Subcutaneous adipose tissue (tissue), 4 donors: ENCODE data around the gene SMIM41. TPM values are rescaled to one million over a fixed set of nuclear protein-coding genes. Genes with fewer than 3 reads are reported as not detected.

Experiments used
- total RNA-seq, 4 donors: library from RNA; depleted of rRNA; stranded (reverse); fragments of >200 nt; gene quantifications; one replicate each; pipeline ENCODE4 v1.1.0, GENCODE V29; 2016
- TF ChIP-seq, protein P1 (sequence below): fragments of 450-650 bp; IDR thresholded peaks from one replicate; pipeline ENCODE4 v1.5.1; 2016; ENCODE audit warnings: low read depth, mild to moderate bottlenecking, control low read depth, antibody characterized with exemption, moderate library complexity

The SMIM41 gene
- total RNA-seq, 4 donors from 2014 or later = not detected

DNA sequence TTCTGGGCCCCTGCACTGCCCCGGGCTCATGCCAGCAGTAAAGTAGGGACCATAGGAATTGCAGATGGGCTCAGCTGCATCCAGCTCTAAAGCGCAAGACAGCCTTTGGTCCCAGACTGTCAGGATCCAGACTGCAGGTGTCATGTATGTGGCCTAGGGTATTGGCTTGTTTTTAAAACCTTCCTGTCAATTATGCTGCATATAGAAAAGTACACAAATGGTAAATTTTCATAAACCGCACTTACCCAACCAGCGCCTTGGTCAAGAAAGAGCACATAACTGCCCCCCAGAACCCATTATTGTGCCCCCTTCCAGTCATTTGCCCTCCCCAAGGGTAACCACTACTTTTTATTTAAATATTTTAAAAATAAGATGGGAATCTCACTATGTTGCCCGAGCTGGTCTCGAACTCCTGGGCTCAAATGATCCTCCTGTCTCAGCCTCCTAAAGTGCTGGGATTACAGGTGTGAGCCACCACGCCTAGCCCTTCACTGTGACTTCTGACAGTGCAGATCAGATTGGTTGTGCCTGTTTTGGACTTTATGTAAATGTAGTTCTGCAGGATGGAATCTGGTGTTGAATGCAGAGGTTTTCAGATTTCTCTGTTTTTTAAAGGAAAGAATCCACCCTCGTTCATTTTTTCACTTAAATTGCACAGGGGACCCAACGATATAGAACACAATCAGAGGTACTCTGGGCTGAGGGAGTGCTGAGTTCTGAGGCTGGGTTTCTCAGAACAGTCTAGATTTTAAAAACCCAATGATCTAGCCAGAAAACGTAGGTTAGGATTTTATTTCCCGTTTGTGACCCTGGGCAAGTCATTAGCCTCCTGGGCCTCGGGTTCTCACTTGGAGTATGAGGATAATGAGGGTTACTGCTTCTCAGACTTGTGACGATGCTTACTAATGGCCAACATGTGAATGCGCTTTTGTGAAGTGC is 21.6 kb upstream of the SMIM41 start:
- TF ChIP-seq, protein P1, sequence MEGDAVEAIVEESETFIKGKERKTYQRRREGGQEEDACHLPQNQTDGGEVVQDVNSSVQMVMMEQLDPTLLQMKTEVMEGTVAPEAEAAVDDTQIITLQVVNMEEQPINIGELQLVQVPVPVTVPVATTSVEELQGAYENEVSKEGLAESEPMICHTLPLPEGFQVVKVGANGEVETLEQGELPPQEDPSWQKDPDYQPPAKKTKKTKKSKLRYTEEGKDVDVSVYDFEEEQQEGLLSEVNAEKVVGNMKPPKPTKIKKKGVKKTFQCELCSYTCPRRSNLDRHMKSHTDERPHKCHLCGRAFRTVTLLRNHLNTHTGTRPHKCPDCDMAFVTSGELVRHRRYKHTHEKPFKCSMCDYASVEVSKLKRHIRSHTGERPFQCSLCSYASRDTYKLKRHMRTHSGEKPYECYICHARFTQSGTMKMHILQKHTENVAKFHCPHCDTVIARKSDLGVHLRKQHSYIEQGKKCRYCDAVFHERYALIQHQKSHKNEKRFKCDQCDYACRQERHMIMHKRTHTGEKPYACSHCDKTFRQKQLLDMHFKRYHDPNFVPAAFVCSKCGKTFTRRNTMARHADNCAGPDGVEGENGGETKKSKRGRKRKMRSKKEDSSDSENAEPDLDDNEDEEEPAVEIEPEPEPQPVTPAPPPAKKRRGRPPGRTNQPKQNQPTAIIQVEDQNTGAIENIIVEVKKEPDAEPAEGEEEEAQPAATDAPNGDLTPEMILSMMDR = no peak

DNA sequence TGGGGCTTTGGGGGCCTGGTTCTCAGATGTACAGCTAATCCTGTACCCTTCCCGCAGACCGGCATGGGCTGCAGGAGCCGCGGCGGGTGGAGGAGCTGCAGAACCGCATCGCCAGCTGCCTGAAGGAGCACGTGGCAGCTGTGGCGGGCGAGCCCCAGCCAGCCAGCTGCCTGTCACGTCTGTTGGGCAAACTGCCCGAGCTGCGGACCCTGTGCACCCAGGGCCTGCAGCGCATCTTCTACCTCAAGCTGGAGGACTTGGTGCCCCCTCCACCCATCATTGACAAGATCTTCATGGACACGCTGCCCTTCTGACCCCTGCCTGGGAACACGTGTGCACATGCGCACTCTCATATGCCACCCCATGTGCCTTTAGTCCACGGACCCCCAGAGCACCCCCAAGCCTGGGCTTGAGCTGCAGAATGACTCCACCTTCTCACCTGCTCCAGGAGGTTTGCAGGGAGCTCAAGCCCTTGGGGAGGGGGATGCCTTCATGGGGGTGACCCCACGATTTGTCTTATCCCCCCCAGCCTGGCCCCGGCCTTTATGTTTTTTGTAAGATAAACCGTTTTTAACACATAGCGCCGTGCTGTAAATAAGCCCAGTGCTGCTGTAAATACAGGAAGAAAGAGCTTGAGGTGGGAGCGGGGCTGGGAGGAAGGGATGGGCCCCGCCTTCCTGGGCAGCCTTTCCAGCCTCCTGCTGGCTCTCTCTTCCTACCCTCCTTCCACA is 20.7 kb upstream of the SMIM41 start:
- TF ChIP-seq, protein P1 = no peak

DNA sequence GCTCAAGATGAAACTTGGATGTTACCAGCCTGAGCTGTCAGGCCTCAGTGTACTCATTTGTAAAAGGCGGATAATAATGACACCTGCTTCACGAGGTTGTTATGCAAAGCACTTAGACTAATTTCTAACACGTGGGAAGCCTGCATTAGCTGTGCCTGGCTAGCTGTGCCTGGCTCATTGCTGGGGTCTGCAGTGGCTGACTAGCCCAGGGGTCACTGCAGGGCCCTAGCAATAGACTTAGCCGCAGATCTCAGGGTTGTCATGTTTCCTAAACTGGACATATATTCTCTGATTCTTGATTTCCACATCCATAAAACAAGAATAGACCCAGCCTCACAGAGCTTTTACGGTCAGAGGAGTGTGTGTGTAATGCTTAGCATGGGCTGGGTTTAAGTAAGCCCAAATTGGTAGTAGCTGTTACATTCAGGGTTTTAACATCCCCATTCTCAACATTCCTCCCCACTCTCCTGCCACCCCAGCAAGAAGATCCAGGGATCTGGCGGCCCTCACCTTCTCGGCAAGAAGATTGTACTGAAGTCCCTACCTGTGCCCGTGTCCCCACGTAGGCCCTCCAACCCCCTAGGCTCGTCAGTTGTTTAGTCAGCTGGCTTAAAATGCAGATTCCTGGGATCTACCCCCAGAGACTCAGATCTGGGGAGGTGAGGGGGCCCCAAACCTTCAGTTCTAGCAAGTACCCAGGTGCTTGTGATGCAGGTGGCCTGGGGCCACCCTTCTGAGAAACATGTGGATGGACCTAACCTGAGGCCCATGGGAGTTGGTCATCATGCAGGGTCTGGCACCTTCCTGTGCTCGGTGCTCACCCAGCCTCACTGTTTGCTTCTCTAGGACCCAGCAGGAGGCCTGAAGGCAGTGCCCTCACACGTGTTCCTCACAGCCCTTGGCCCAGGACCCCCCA is 19.7 kb upstream of the SMIM41 start:
- TF ChIP-seq, protein P1 = no peak

DNA sequence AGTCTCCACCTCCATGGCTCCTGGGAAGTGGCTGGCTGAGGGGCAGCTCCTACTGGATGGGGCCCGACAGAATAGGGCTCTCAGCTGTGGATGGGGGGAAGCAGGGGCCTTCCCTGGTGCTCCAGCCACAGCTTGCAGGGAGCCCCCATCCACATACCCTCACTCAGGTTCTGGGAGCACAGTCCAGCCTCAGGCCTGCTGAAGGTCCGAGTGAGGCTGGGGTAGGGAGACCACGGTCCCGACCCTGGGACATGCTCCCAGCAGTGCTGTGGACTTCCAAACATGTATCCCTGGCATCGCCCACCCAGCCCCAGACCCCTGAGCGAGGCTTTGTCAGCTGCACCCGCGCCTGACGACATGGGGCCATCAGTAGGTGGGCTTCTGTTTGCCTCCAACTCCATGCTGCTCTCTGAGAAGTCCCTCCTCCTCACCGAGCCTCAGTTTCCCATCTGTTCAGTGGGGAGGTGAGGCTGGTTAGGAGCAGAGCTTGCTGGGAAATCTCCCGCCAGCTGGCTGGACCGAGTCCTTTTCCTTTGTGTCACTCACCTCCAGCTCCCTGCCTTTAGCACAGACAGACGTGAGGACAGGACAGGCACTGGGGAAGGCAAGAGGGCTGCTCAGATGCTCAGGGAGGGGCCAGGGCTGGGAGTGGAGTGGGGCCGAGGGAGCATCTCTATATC is 18.9 kb upstream of the SMIM41 start:
- TF ChIP-seq, protein P1 = no peak

DNA sequence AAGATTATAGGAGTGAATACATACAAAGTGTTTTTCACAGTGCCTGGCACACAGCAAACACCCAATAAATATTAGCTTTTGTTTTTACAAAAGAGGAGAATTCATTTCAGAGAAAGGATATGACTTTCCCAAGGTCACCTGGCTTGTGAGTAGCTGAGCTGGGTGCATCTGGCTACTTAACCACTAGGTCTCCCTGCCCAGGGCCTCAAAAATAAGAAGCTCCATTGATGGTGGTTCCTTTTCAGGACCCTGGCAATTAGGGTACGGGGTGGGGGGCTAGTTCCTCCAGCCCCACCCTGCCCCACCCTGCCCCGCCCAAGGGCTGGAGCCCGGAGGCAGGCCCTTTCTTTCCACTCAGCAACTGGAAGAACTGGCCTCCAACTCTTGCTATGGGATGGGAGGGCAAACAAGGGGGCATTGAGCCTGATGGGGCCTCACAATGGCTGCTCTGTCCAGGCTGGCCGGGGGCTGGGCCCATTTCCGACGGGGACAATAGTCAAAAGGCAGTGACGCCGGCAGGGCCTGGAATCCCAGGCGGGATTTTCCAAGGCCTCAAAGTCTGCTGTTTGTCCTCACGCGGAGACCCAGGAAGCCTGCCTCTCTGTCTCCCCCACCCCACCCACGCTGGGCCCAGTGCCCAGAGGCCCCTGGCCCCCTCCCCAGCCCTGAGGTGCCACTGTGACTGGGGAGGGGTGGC is 17.9 kb upstream of the SMIM41 start:
- TF ChIP-seq, protein P1 = no peak

DNA sequence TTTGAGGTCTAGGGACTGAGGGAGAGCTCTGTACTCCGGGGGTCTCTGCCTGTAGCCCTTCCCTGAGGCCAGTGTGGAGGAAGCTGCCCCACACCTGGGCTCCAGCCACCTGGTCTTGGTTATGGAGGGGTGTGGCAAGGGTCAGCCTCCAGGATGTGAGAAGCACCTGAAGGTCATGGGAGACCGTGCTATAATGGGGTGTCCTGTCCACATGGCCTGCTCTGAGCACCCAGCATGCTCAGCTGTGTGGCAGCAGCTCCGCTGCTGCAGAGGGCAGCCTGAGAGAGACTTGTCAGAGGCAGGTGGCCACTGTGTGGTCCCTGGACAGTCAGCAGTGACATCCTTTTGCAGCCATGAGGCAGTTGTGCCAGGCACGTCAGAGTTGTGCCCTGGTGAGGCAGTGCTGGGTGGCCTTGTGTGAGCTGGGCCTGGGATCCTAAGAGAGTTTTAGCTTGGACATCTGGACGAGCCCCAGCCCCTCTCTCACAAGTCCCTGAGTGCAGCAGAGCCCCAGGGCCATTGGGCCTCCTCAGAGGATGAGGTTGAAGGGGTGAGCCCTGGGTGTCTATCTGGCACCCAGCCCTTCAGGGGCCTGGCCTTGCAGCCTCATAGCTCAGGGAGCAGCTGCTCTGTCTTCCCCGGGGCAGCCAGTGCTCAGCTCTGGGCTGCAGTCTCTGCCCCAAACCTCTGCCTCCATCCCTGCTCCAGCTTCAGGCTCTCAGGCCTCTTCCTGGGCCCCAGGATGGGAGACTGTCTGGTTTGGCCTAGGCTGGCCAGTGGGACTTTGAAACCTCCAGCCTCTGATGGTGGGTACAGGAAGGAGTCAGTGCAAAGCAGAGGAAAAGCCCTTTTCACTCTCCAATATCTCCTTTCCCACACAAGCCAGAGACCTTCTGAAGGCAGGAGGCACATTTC is 17.1 kb upstream of the SMIM41 start:
- TF ChIP-seq, protein P1 = no peak
